LoVo (cell line): Measurements from ENCODE around the gene SPSB1.

Source experiments
- DNase-seq: peaks from one replicate; pipeline ENCODE4 v3.0.0-alpha.2; 2016; ENCODE audit warnings: low spot score

SPSB1 gene

DNA sequence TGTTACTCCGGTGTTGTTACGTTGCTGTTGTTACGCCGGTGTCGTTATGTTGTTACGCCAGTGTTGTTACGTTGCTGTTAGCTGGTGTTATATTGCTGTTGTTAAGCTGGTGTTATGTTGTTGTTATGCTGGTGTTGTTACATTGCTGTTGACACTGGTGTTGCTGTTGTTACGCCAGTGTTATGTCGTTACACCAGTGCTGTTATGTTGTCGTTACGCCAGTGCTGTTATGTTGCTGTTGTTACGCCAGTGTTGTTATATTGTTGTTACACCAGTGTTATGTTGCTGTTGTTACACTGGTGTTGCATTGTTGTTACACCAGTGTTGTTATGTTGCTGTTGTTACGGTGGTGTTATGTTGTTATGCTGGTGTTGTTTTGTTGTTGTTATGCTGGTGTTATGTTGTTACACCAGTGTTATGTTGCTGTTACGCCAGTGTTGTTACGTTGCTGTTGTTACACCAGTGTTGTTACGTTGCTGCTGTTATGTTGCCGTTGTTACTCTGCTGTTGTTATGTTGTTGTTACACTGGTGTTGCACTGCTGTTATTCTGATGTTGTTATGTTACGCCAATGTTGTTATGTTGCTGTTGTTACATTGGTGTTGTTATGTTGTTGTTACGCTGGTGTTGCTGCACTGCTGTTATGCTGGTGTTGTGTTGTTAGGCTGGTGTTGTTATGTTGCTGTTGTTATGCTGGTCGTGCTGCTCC lies 32.5 kb upstream of the SPSB1 start:
- DNase-seq: no peak

DNA sequence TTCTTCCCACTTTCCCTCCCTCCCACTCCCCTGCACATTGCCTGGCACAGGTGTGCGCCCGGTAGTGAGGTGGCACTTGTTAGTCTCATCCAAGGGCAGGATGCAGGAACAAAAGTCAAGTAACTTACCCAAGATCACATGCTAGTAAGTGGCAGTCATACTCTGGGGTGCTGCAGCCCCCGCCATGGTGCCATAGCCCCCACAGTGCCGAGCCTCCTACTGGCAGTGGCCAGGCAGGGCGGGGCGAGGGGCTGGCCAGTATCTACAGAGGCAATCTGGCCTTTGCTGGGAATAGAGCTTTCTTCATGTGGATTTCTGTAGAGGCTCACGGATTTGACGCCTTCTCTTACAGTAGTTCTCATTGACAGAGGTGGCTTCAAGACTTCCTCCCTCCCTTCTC lies 31.2 kb upstream of the SPSB1 start:
- DNase-seq: no peak

DNA sequence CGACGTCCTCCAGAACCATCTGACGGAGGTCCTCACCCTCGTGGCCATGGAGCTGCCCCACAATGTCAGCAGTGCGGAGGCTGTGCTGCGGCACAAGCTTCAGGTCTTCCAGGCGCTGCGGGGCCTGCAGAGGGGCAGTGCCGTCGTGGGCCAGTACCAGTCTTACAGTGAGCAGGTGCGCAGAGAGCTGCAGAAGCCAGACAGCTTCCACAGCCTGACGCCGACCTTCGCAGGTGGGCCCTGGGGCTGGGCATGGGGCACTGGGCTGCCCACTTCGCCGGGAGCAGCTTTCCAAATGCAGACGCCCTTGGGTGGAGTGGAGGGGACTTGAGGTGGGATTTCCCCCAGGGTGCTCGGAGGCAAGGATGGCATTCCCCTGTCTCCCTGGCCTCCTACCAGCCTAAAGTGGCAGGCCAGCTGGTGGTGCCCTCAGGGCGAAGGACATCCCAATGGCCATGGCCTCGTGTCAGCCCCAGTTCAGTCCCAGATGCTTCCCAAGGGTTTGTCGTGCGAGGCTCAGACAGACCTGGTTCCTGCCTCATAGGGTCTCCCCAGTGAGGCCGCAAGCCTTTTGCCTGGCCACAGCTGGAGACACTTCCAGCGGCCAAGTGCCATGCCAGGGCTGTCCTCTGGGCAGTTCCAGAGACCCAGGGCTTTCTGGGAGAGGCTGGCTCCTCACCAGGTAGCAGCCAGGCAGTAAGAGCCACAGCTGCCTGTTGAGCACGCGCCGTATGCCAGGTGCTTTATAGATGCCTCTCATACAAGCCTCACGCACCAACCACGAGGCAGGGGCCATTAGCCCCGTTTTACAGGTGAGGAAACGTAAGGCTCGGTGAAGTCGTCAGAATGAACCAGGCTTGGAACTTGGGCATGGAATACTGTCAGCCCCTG lies 30.4 kb upstream of the SPSB1 start:
- DNase-seq: no peak

DNA sequence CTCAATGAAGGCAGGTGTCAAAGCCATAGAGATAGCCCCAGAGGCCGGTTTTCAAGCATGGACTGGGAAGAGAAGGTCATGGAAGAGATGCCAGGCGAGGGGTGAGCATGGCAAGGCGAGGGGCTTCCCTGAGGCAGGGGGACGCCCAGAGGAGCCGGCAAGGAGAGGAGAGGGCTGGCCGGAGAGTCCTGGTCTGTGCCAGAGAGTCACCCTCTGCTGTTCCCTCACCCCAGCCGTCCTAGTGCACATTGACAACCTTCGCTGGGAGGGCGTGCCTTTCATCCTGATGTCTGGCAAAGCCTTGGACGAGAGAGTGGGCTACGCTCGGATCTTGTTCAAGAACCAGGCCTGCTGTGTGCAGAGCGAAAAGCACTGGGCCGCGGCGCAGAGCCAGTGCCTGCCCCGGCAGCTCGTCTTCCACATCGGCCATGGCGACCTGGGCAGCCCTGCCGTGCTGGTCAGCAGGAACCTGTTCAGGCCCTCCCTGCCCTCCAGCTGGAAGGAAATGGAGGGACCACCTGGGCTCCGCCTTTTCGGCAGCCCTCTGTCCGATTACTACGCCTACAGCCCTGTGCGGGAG lies 29.3 kb upstream of the SPSB1 start:
- DNase-seq: no peak

DNA sequence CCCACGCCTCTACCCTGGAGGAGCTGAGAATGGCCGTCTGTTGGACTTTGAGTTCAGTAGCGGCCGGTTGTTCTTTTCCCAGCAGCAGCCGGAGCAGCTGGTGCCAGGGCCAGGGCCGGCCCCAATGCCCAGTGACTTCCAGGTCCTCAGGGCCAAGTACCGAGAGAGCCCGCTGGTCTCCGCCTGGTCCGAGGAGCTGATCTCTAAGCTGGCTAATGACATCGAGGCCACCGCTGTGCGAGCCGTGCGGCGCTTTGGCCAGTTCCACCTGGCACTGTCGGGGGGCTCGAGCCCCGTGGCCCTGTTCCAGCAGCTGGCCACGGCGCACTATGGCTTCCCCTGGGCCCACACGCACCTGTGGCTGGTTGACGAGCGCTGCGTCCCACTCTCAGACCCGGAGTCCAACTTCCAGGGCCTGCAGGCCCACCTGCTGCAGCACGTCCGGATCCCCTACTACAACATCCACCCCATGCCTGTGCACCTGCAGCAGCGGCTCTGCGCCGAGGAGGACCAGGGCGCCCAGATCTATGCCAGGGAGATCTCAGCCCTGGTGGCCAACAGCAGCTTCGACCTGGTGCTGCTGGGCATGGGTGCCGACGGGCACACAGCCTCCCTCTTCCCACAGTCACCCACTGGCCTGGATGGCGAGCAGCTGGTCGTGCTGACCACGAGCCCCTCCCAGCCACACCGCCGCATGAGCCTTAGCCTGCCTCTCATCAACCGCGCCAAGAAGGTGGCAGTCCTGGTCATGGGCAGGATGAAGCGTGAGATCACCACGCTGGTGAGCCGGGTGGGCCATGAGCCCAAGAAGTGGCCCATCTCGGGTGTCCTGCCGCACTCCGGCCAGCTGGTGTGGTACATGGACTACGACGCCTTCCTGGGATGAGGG lies 28.5 kb upstream of the SPSB1 start:
- DNase-seq: no peak

DNA sequence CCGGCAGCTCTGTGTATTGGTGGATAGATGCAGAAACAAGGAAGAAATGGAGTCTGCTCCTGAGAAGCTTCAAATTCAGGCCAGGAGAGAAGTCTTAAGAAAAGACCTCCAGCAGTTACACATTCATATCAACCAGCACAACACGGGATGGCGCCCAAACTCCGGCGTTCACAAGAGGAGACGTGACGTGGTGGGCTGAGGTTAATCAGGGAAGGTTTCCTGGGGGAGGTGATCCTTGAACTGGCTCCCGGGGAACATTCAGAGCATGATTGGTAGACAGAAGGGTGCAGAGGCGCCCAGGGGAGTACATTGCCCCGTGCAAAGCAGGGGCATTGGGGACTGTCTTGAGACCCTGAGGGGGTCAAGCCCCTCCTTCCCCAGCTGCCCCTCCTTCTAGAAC lies 27.7 kb upstream of the SPSB1 start:
- no peak for DNase-seq

DNA sequence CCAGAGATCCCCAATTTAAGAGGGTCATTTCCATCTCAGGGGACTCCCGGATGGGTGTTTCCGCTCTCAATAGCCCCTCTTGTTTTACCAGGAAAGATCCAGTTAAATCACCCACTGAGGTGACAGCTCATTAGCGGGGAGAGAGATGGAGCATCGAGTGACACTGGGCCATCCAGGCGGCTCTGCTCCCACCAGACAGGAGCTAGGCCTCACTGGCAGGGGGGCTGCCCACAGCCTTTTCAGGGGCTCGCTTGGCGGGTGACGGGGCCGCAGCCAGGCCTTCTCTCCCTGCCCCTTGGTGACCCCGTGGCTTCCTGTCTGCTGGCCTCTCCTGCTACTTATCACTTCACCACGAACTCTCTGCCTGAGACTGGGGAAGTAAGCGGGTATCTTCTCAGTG lies 26.7 kb upstream of the SPSB1 start:
- no peak for DNase-seq

DNA sequence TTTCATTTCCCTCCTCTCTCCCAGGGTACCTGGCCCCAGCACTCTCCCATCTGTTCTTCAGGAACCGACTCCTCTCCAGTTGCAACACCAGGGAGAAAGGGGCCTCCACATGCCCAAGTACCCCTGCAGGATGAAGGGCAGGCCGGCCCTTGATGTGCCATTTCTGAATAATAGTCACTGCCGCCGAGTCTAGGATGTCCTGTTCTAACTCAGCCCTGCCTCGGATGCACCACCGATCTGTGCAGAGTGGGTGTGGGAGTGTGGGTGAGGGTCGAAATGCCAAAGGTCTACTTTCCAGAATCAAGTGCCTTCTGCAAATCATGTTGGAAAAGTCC lies 25.4 kb upstream of the SPSB1 start:
- DNase-seq: no peak

DNA sequence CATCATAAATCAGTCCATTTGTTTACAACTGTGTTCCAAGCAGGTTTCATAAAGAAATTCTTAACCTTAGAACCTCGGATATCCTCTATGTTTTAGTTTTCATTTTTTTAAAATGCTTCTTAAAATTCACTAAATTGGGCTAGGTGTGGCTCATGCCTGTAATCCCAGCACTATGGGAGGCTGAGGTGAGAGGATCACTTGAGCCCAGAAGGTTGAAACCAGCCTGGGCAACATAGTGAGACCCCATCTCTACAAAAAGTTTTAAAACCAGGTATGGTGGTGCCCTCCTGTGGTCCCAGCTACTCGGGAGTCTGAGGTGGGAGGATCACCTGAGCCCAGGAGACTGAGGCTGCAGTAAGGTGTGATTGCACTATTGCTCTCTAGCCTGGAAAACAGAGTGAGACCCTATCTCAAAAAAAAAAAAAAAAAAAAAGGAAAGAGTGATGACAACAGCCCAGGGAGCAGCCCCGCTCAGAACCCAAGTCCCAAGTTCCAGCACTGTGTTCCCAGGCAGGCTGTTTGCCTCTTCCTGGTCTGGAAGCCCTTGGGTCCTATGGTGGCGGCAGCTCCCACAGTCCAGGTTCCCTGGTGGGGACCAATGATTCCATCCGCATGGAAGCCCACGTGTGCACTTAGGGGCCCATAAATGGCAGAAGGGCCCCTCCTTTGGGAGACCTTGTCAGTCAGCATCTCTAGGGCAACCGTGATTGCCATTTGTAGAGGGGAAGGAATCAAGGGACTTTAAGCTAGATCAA lies 24.7 kb upstream of the SPSB1 start:
- DNase-seq: no peak

DNA sequence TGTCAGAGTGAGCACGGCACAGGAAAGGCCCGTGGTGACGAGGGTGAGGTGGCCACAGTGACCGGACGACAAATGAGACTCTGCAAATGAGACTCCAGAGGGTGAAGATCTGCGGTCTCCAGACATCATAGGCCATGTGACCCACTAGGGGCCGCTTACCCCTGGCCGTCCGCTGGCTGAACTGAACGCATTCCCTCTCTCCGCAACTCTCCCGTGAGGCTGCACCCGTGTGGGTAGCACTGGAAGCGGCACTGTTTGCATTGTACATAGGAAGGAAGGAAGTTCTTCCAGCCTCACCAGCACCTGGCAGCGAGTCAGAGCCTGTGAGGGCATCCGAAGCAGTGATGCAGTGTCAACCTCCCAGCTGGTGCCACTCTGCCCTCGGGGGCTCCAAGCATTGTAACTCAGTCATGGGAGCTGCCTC lies 23.6 kb upstream of the SPSB1 start:
- no peak for DNase-seq

DNA sequence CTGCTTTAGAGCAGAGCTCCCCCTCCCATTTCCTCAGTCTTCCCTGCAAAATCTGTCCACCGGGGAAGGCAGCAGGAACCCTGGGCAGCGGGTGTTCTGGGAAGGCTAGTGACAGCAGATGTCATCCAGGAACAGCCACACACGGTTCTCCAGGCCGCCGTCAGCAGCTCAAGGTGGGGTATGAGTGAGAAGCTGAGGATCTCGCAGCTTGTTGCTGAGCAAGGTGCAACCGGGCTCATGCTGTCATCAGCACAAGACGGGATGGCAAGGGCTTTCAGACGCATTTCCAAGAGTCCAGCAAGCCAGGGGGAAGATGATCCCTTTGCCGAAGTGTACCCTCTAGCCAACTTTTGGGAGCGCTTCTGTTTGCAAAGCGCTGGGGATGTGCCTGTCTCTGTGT lies 23.0 kb upstream of the SPSB1 start:
- DNase-seq: no peak

DNA sequence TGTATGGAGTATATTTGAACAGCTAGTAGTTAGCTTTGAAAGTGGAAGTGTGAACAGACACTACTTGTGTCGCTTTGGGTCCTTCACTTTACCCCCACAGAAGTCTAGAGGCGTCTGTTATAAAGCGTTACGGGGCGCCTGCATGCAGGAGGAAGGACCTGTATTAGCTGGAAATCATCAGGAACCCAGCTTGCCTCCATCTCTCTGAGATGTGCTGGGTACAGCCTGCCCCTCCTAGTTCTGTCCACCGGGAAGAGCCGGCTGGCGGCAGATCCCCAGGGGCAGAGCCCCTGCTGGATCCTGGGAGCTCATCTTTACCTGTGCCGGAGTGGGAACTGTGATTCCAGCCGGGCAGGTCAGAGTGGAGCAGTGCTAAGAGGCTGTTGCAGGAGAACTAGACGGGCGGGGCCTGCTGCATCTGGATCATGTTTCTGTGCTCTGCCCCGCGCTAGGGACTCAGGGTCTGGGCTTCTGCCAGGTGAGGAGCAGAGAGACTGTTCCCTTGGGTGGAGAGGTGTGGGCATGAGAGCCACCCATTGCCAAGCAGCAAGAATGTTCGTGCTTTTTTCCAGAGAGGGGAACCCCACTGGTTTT lies 22.3 kb upstream of the SPSB1 start:
- no peak for DNase-seq

DNA sequence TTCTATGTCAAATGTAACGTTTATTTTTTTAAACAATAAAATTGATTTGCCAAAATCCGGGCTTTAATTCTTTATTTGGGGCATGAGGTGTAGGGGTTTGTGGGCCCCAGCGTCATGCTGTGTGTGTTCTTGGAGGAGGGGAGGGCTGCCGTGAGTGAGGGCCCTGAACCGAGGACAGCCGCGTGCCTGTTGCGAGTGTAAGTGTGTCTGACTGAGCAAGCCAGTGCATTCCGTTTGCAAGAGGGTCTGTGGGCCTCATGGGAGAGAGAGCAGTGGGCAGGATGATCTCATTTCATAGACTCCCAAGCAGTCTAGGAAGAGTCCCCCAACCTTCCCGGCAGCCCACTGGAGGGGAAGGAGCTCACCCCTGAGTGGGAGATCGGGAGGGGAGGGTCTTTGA lies 21.4 kb upstream of the SPSB1 start:
- DNase-seq: no peak

DNA sequence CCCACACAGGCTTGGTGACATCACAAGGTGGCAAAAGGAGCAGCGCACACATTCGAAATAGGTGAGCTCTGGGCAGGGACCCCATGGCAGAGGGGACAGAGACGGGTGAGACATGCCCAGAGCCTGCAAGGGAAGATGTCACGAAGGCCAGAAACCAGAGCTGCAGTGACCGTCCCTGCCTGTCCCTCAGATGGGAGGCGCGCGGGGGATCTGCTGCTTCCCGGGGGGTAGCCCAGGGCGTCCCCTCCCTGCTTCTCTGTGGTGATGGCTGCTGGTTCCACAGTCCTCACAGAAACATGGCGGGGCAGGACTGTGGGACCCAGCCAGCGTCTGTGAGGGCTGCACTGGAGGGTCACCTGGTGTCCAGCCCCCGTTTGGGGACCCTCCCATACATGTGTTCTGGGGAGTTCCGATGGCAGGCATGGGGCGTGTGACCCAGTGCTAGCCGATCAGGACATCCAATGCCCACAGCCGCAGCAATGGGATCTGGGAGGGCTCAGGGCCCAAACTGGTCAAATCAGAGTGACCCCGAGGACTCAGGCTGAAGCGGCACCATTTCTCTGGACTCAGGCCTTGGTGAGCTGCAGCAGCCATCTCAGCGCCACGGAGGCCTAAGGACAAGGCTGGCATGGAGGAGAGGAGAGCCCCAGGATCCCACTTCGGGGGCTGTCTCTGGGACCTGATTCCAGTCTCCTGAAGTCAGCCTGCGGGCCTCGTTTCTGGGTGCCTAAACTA lies 20.7 kb upstream of the SPSB1 start:
- no peak for DNase-seq

DNA sequence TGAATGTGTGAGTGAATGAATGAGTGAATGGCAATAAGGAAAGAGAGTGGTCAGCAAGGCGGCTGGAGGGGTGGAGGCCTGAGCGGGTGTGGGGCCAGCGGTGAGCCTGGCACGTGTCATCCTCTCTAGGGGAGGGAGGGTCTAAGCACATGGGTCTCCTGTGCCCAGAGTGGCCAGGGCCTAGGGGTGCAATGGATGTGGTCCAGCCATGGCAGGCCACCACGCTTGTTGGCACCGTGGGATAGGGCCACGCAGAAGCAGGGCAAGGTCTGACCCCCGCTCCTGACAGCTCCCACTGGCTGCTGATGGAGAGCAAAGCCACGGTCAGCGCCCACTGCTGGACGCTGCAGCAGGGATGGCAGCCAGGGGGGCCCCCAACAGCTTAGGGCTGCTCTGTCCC lies 19.5 kb upstream of the SPSB1 start:
- DNase-seq: no peak

DNA sequence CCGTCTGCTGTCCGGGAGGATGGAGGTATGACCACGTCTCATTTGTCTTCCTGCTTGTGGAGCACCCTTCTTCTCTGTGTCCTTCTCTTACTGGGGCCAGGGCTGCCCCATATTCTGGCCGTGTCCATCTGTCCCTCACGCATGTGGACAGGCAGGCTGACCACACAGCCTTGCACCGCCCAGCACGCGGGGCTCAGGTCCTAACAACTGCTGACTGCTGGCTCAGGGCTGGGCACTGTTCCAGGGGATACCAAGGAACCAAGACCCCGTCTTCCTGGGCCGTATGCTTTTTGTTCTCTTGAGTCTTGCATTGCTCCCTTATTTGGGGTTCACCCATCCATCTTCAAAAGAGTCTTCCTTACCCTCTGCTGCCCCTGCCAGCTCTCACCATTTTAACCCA lies 17.5 kb upstream of the SPSB1 start:
- DNase-seq: no peak

DNA sequence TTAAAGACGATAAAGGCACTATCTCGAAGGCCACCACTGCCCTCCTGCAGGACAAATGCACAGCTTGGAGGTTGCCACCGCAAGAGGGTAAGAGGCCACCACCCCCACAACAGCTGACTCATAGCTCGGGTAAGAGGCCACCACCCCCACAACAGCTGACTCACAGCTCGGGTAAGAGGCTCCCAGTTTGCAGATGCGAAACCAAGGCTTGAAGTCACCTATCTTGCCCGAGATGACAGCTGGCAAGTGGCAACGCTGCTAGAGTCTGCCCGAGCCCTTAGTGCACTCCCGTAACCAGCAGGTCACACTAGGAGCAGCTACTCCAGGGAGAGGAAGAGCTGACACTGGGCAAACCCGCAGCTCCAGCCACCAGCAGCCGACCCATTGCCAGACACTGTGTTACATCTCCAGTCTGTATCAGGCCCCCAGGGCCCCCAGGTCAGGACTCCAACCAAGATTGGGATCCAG lies 17.1 kb upstream of the SPSB1 start:
- peak; percentile 75 for DNase-seq

DNA sequence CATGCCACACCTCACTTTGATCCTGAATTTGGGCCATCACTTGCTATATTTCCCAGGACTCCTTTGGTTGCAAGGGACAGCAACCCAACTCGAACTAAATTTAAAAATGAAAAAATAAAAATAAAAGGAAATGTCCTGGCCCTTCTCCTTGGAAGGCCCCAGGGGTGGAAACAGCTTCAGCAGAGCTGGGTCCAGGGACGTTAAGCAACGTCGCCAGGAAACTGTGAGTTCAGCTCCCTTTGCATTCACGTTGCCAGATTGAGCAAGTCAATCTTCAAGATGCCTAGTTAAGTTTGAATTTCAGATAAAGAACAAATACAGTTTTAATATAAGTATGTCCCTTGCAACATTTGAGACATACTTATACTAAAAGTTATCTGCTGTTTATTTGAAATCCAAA lies 14.6 kb upstream of the SPSB1 start:
- DNase-seq: no peak

DNA sequence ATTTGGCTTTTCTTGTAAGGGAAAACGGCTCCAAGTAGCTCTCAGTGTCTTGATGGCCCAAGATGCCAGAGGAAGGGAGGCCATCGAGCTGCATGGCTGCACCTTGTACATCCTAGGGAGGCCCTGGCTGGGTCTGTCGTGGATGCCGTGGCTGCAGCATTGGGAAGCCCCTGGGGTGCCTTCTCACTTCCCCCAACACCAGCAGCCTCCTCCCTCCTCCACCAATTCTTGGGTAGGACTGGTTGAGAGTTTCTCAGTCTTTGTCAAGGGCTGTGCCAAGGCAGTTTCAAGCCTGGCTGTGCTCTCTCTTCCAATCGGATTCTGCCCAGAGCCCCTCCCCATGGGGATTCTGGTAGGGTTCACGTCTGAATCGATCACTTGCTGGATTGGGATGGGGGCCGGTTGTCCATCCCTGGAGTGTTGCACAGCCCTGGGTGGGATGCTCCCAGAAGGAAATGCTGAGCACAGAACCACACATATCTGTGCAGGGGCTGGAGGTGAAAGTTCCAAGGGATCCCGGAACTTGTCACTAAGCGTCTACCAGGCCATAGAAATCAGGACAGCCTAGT lies 14.0 kb upstream of the SPSB1 start:
- DNase-seq: no peak
